GM13977 (cell line): ENCODE results near the gene NKAIN2.
"Not testable (repeated sequence)": the region's sequence is repeated elsewhere in the genome, so short reads cannot be mapped to it uniquely, and the experiment has no call there.

Experiments
- DNase-seq: peaks from one replicate; pipeline ENCODE4 v3.0.0; 2012; ENCODE audit warnings: low spot score
- in situ Hi-C: fragments of 300-500 bp; cut with MboI; formaldehyde crosslinking; loops from one replicate; pipeline ENCODE4 v1.12.0; 2022; ENCODE audit warnings: low sequenced_read_pairs, low pct_unique_long_range_greater_than_20kb, mixed read lengths, inconsistent platforms; ENCODE audit not compliant: unreplicated experiment
- TF ChIP-seq, protein P1 (sequence below): IDR thresholded peaks from 2 replicates; pipeline ENCODE4 v1.5.1; 2012; ENCODE audit warnings: mild to moderate bottlenecking, control low read depth; ENCODE audit not compliant: insufficient read depth; ENCODE audit errors: extremely low read depth, missing control alignments

NKAIN2 gene

GRCh38 chr6:124158024-124158423, 354.4 kb downstream of the NKAIN2 start:
- in situ Hi-C loops = no loop called here
- DNase-seq = no peak
- TF ChIP-seq, protein P1, sequence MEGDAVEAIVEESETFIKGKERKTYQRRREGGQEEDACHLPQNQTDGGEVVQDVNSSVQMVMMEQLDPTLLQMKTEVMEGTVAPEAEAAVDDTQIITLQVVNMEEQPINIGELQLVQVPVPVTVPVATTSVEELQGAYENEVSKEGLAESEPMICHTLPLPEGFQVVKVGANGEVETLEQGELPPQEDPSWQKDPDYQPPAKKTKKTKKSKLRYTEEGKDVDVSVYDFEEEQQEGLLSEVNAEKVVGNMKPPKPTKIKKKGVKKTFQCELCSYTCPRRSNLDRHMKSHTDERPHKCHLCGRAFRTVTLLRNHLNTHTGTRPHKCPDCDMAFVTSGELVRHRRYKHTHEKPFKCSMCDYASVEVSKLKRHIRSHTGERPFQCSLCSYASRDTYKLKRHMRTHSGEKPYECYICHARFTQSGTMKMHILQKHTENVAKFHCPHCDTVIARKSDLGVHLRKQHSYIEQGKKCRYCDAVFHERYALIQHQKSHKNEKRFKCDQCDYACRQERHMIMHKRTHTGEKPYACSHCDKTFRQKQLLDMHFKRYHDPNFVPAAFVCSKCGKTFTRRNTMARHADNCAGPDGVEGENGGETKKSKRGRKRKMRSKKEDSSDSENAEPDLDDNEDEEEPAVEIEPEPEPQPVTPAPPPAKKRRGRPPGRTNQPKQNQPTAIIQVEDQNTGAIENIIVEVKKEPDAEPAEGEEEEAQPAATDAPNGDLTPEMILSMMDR = no peak

DNA sequence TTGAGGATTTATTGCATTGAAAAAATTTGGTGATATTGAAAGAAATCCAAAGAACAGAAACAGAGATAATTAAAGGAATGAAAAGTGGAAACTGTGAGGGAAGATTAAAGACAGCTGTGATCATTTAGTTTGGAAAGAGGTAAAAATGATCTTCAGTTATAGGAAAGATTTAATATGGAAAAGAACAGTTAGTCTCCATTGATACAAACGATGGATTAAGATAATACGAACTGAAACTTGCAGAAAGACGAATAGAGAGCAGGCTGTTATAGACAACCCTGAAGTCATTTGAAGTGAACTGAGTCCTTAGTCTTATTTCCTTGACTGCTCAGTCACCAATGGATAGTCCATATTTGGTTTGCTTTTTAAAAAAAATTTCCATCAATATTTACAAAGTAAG, 360.0 kb downstream of the NKAIN2 start:
- in situ Hi-C loops = no loop called here
- DNase-seq = no peak
- TF ChIP-seq, protein P1 = no peak

DNA sequence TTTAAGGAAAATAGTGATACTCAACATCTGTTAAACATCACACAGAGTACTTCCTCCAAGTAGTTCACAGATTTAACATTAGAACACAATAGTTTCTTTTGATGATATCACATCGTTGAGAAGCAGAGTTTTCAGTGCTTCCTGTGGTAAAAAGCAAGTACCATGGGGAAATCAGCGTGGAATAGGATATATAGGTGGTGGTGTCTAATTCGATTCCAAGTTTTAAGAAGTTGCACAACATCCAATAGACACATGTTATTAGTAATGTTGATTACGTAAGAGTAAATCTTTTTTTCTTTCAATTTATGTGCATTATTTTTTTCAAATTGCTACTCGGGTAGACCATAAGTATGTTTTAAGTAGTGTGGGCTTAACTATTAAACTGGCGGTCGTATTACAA, 360.7 kb downstream of the NKAIN2 start:
- in situ Hi-C loops = no loop called here
- DNase-seq = no peak
- TF ChIP-seq, protein P1 = no peak

DNA sequence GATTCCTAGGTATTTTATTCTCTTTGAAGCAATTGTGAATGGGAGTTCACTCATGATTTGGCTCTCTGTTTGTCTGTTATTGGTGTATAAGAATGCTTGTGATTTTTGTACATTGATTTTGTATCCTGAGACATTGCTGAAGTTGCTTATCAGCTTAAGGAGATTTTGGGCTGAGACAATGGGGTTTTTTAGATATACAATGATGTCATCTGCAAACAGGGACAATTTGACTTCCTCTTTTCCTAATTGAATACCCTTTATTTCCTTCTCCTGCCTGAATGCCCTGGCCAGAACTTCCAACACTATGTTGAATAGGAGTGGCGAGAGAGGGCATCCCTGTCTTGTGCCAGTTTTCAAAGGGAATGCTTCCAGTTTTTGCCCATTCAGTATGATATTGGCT, 363.6 kb downstream of the NKAIN2 start:
- DNase-seq, in situ Hi-C loops: not testable (repeated sequence)

DNA sequence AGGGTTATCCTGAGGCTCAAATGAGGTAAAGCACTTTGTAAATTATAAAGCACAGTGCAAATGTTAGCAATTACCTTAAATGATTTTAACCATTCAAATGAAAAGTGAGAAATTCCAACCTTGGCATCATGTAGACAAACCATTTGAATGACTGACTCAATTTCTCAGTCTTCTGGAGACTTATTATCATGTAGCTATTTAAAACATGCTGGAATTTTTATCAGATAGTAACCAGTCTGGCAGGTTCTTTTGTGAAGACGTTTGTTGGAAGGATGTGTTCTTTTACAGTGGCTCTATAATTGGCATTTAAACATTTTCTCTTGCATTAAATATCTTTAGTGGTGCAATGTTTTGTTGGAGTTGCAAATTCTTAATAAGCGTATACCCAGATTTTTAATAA, 386.6 kb downstream of the NKAIN2 start:
- TF ChIP-seq, protein P1 = no peak
- in situ Hi-C loops = no loop called here
- DNase-seq = no peak

GRCh38 chr6:124193132-124193531, 389.5 kb downstream of the NKAIN2 start:
- DNase-seq = no peak
- TF ChIP-seq, protein P1 = no peak
- in situ Hi-C loops = no loop called here

DNA sequence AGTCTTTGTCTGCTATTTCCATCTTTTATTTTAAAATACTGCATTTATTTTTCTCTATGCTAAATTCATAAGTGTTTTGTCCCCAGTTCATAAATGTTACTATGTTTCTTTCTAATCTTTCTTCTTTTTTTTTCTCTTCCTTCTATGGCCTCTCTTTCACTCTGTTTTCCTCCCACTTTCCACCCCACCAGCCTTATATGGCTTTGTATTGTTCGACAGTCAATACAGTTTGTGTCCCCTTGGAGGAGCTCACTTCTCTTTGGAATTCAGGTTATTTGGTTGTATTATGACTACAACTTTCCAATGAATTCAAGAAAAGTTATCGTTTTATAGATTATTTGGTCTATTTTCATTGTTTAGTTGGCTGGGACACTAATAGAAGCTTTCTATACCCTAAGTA, 393.5 kb downstream of the NKAIN2 start:
- in situ Hi-C loops = no loop called here
- no peak for DNase-seq

More for the DNA sequence above, 393.5 kb downstream of the NKAIN2 start:
- TF ChIP-seq, protein P1 = no peak
